GM21825 (cell line): ENCODE data around the gene ZYG11B.
"Not testable (repeated sequence)": the region's sequence is repeated elsewhere in the genome, so short reads cannot be mapped to it uniquely, and the experiment has no call there.

ENCODE experiments used
- ATAC-seq: cut with Tn5 transposase; IDR thresholded peaks from one replicate; pipeline ENCODE4 v1.9.1; 2021; ENCODE audit warnings: mild to moderate bottlenecking, moderate library complexity; ENCODE audit not compliant: unreplicated experiment

The ZYG11B gene

GRCh38 chr1:52726265-52727113, at the start of gene ZYG11B:
ZYG11B (plus strand) TSS chr1:52726453; CDS start chr1:52726654, 201 bp downstream.
- ATAC-seq = peak; percentile 92

- no peak for ATAC-seq
Observed at GRCh38 chr1:52677076-52677806, 49.0 kb upstream of the ZYG11B start.

DNA sequence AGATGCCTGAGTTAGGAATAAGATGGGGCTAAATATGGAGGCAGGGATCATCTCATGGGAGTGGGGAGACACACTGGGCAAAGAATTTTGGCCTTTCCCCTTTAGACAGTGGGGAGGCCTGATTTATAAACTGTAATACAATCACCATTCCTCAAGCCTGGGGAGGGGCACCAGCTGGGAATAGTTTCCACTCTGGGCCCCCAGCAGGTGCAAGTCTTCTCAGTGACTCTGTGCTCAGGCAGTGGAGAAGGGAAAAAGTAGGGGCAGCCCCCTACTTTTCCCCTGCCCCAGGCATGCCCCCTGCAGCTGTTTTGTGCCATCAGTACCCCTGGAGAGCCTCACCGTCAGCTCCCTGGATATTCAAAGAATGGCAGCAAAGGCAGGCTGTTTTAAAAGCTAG, 47.2 kb upstream of the ZYG11B start:
- no peak for ATAC-seq

GRCh38 chr1:52679498-52679897, 46.8 kb upstream of the ZYG11B start:
- ATAC-seq = no peak

DNA sequence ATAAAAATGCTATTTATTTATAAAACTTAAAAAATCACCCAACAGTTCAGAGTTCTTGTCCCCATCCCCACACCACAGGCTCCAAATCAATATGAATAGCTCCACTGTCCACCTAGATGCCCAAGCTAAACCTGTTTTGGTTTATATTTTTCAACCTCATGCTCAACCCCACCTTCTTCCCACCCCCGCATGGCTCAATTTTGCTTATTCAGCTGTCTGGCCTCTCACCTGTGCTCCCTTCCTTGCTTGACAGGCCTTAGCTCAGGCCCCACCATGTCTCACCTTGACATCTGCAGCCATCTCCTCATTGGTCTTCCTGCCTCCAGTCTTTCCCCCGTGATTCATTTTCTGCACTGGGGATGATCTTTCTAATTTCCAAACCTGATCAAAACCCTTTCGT, 45.9 kb upstream of the ZYG11B start:
- ATAC-seq = no peak

DNA sequence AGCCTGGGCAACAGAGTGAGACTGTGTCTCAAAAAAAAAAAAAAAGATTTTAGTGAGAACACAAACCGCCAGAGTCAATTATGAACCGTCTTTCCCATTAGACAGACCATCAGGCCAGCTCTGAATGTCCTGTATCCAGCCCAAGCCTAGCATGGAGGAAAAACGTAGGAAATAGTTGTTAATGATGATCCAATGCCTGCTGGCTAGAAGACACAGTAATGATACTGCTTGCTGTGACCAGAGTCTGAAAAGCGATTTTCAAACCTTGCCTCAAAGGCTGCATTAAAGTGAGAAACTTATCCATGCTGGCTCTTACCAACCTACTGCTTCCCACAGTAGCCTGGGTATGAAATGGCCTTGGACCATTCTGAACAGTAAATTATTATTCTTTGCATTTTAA, 45.1 kb upstream of the ZYG11B start:
- no peak for ATAC-seq

DNA sequence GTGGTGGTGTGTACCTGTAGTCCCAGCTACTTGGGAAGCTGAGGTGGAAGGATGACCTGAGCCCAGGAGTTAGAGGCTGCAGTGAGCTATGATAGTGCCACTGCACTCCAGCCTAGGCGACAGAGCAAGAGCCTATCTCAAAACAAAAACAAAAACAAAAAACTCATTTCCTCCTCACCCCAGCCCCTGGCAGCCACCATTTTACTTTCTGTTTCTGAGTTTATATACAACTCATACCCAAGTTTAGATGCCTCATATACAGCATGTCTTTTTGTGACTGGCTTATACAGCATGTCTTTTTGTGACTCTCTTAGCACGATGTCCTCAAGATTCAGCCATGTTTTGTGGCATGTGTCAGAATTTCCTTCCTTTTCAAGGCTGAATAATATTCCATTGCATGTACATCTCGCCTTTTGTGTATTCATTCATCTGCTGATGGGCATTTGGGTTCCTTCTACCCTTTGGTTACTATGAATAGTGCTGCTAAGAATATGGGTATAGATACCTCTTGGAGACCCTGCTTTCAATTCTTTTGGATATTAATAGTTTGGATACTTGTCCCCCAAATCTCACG, 42.8 kb upstream of the ZYG11B start:
- no peak for ATAC-seq

DNA sequence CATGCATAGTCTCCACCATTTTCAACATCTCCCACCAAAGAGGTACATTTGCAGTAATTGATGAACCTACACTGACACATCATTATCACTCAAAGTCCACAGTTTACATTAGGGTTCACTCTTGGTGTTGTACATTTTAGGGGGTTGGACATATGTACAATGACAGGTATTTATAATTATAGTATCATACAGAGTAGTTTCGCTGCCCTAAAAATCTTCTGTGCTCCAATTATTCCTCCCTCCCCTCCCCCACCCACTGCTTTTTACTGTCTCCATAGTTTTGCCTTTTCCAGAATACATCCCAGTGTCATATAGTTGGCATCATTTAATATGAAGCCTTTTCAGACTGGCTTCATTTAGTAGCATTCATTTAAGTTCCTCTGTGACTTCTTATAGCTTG, 41.7 kb upstream of the ZYG11B start:
- no peak for ATAC-seq

DNA sequence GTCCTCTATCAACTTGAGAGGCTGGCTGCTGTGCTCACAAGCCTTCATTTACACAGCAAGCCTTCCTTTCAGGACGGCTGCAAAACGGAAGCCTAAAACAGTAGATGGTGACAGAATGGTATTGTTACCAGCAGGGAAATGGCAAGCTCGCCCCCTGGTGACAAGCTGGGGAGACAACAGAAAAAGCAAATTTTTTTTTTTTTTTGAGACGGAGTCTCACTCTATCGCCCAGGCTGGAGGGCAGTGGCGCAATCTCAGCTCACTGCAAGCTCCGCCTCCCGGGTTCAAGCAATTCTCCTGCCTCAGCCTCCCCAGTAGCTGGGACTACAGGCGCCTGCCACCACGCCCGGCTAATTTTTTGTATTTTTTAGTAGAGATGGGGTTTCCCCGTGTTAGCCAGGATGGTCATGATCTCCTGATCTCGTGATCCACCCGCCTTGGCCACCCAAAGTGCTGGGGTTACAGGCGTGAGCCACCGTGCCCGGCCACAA, 39.9 kb upstream of the ZYG11B start:
- not testable (repeated sequence) for ATAC-seq

- no peak for ATAC-seq
Observed at GRCh38 chr1:52686830-52687229, 39.4 kb upstream of the ZYG11B start.

GRCh38 chr1:52691821-52692220, 34.4 kb upstream of the ZYG11B start:
- no peak for ATAC-seq

DNA sequence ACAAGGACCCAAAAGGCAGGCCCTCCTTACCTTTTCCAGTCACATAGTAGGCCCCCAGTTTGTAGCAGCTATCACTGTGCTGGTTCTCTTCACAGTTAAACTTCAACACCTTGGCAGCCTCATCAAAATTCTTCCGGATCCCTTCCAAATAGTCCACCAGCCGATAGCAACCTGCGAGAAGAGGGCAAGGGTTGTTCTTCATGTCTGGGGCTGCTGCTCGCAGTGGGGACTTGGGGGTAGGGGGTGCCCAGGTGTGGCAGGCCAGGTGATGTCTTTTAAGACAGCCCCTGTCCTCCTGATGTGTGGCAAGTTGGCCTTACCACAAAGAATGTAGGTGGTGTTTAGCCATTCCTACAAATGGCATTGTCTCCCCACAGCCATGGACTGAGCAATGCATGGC, 33.6 kb upstream of the ZYG11B start:
- no peak for ATAC-seq

DNA sequence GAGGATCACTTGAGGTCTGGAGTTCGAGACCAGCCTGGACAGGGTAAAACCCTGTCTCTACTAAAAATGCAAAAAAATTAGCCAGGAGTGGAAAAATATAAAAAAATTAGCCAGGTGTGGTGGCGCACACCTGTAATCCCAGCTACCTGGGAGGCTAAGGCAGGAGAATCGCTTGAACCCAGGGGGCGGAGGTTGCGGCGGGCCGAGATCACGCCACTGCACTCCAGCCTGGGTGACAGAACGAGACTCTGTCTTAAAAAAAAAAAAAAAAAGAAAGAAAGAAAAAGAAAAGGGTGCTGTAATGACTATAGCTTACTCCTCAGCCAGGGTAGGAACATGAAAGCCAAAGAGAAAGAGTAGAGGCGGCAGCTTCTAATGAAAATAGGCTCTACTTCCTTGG, 32.9 kb upstream of the ZYG11B start:
- not testable (repeated sequence) for ATAC-seq

- ATAC-seq = no peak
Observed at GRCh38 chr1:52693843-52694242, 32.4 kb upstream of the ZYG11B start.

DNA sequence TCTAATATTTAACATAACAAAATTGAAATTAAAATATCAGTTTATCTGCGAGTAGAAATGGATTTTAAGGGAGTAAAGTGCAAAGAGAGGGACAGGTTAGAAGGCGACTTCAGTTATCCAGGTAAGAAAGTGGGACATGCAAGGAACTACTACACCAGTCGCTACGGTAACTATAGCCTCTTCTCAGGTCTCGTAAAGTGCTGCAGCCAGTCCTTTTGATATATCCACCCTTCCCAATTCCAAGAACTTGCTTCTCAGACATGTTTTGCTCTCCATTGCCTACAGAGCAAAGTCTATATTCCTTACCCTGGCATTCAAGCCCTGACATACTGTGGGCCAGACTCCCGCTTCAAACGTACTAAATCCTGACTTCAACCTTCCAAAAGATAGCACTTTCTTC, 30.6 kb upstream of the ZYG11B start:
- no peak for ATAC-seq

- ATAC-seq = peak; percentile 48
Observed at GRCh38 chr1:52697795-52698674, 28.2 kb upstream of the ZYG11B start, which contains the start of gene COA7. COA7 (minus strand) TSS chr1:52698347; CDS start chr1:52698326, 21 bp downstream.

- ATAC-seq = peak; percentile 87
Observed at GRCh38 chr1:52702886-52703787, 23.1 kb upstream of the ZYG11B start.

- no peak for ATAC-seq
Observed at GRCh38 chr1:52706136-52706670, 20.1 kb upstream of the ZYG11B start.
